DOHH2 (cell line): ENCODE measurements around the gene PIK3R2.

Source experiments
- H3F3A ChIP-seq: fragments of 200-600 bp; sonication (generic), shearing (Covaris generic); 2 replicates; pipeline ENCODE4 v1.6.0; 2016; ENCODE audit warnings: antibody characterized with exemption, mild to moderate bottlenecking; ENCODE audit not compliant: control insufficient read depth, insufficient read depth
- H3K27ac ChIP-seq: fragments of 200-600 bp; sonication (generic); 2 replicates; pipeline ENCODE4 v1.5.1; 2014; ENCODE audit warnings: low read depth, mild to moderate bottlenecking, low read length, moderate library complexity
- H3K27me3 ChIP-seq: fragments of 200-600 bp; sonication (generic); 2 replicates; pipeline ENCODE4 v1.6.1; 2014; ENCODE audit warnings: mild to moderate bottlenecking, low read length, mixed read lengths; ENCODE audit not compliant: control insufficient read depth
- H3K36me3 ChIP-seq: fragments of 200-600 bp; sonication (generic); 2 replicates; pipeline ENCODE4 v1.6.1; 2014; ENCODE audit warnings: mild to moderate bottlenecking, low read length, moderate library complexity, mixed read lengths; ENCODE audit not compliant: control insufficient read depth
- H3K4me1 ChIP-seq: fragments of 200-600 bp; sonication (generic); 2 replicates; pipeline ENCODE4 v1.6.1; 2014; ENCODE audit warnings: mild to moderate bottlenecking, low read length, mixed read lengths; ENCODE audit not compliant: control insufficient read depth
- H3K4me2 ChIP-seq: fragments of 200-600 bp; sonication (generic); 2 replicates; pipeline ENCODE4 v1.6.0; 2014; ENCODE audit warnings: mild to moderate bottlenecking, low read length, moderate library complexity
- H3K4me3 ChIP-seq: fragments of 200-600 bp; sonication (generic); 2 replicates; pipeline ENCODE4 v1.5.1; 2014; ENCODE audit warnings: mild to moderate bottlenecking, low read length, mixed read lengths
- H3K79me2 ChIP-seq: fragments of 200-600 bp; sonication (generic); 2 replicates; pipeline ENCODE4 v1.6.1; 2014; ENCODE audit warnings: mild to moderate bottlenecking, low read length, mixed read lengths; ENCODE audit not compliant: control insufficient read depth
- H3K9me2 ChIP-seq: fragments of 200-600 bp; sonication (generic); replicated peaks from 2 replicates; pipeline ENCODE4 v1.6.1; 2014; ENCODE audit warnings: mild to moderate bottlenecking, low read length, mixed read lengths; ENCODE audit not compliant: control insufficient read depth
- H3K9me3 ChIP-seq: fragments of 200-600 bp; sonication (generic); 2 replicates; pipeline ENCODE4 v1.6.1; 2014; ENCODE audit warnings: antibody characterized with exemption, low read length, mixed read lengths; ENCODE audit not compliant: control insufficient read depth, insufficient read depth
- H4K20me1 ChIP-seq: fragments of 200-600 bp; sonication (generic); 2 replicates; pipeline ENCODE4 v1.6.0; 2014; ENCODE audit warnings: low read depth, mild to moderate bottlenecking, antibody characterized with exemption, low read length, moderate library complexity; ENCODE audit not compliant: control insufficient read depth, insufficient read depth
- EZH2phosphoT487 ChIP-seq: fragments of 200-600 bp; sonication (generic); IDR thresholded peaks from 2 replicates; pipeline ENCODE4 v1.6.1; 2017; ENCODE audit warnings: borderline replicate concordance, mild to moderate bottlenecking, antibody characterized with exemption, low read length, moderate library complexity, mixed read lengths
- TF ChIP-seq, protein P1 (sequence below): fragments of 200-600 bp; sonication (generic); IDR thresholded peaks from one replicate; pipeline ENCODE4 v1.5.1; 2014; ENCODE audit warnings: antibody characterized with exemption, mild to moderate bottlenecking, low read depth, low read length; ENCODE audit not compliant: poor library complexity, severe bottlenecking

PIK3R2 gene

GRCh38 chr19:18211683-18212082, 58.7 kb downstream of the PIK3R2 start:
- TF ChIP-seq EZH2phosphoT487: no peak
- TF ChIP-seq, protein P1, sequence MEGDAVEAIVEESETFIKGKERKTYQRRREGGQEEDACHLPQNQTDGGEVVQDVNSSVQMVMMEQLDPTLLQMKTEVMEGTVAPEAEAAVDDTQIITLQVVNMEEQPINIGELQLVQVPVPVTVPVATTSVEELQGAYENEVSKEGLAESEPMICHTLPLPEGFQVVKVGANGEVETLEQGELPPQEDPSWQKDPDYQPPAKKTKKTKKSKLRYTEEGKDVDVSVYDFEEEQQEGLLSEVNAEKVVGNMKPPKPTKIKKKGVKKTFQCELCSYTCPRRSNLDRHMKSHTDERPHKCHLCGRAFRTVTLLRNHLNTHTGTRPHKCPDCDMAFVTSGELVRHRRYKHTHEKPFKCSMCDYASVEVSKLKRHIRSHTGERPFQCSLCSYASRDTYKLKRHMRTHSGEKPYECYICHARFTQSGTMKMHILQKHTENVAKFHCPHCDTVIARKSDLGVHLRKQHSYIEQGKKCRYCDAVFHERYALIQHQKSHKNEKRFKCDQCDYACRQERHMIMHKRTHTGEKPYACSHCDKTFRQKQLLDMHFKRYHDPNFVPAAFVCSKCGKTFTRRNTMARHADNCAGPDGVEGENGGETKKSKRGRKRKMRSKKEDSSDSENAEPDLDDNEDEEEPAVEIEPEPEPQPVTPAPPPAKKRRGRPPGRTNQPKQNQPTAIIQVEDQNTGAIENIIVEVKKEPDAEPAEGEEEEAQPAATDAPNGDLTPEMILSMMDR: no peak

GRCh38 chr19:18214779-18215433, 61.9 kb downstream of the PIK3R2 start:
- H3K9me2 ChIP-seq: no peaks in the 10 kb centered on the region
- H3K36me3 ChIP-seq: no peaks in the 10 kb centered on the region
- H3F3A ChIP-seq: no peaks in the 10 kb centered on the region
- H3K79me2 ChIP-seq: no peaks in the 10 kb centered on the region
- no peak overlapping the region for H3K4me2 ChIP-seq
- no peaks in the 10 kb centered on the region for H4K20me1 ChIP-seq
- H3K9me3 ChIP-seq: no peaks in the 10 kb centered on the region
- peaks cover 34% of the 10 kb centered on the region for H3K27me3 ChIP-seq
- H3K27ac ChIP-seq: no peak overlapping the region
- H3K4me1 ChIP-seq: no peaks in the 10 kb centered on the region
- H3K4me3 ChIP-seq: no peak overlapping the region
- TF ChIP-seq EZH2phosphoT487: no peak
- TF ChIP-seq, protein P1: no peak

More at GRCh38 chr19:18211683-18212082, 58.7 kb downstream of the PIK3R2 start:
- no peaks in the 10 kb centered on the region for H3K79me2 ChIP-seq
- H3K4me3 ChIP-seq: no peak overlapping the region
- peaks cover 6% of the 10 kb centered on the region for H3F3A ChIP-seq
- no peak overlapping the region for H3K4me2 ChIP-seq
- H3K27ac ChIP-seq: no peak overlapping the region
- no peaks in the 10 kb centered on the region for H4K20me1 ChIP-seq
- peaks cover 4% of the 10 kb centered on the region for H3K4me1 ChIP-seq
- no peaks in the 10 kb centered on the region for H3K9me3 ChIP-seq
- H3K9me2 ChIP-seq: no peaks in the 10 kb centered on the region
- H3K27me3 ChIP-seq: peaks cover 21% of the 10 kb centered on the region
- H3K36me3 ChIP-seq: no peaks in the 10 kb centered on the region

- H4K20me1 ChIP-seq: no peaks in the 10 kb centered on the region
- H3K9me3 ChIP-seq: no peaks in the 10 kb centered on the region
- TF ChIP-seq, protein P1: no peak
- no peak for TF ChIP-seq EZH2phosphoT487
- H3K4me2 ChIP-seq: no peak overlapping the region
- no peaks in the 10 kb centered on the region for H3F3A ChIP-seq
- H3K27ac ChIP-seq: no peak overlapping the region
- no peaks in the 10 kb centered on the region for H3K36me3 ChIP-seq
- H3K27me3 ChIP-seq: peaks cover 34% of the 10 kb centered on the region
- H3K79me2 ChIP-seq: no peaks in the 10 kb centered on the region
- H3K9me2 ChIP-seq: no peaks in the 10 kb centered on the region
- no peaks in the 10 kb centered on the region for H3K4me1 ChIP-seq
- H3K4me3 ChIP-seq: no peak overlapping the region
These were observed 63.8 kb downstream of the PIK3R2 start for GRCh38 chr19:18216789-18217188.
